ENCODE data around the gene FARP2. TPM values are rescaled to one million over a fixed set of nuclear protein-coding genes. Genes with fewer than 3 reads are reported as not detected.

FARP2 gene
- total RNA-seq, 1 experiment from 2014 or later = 37.2 TPM

DNA sequence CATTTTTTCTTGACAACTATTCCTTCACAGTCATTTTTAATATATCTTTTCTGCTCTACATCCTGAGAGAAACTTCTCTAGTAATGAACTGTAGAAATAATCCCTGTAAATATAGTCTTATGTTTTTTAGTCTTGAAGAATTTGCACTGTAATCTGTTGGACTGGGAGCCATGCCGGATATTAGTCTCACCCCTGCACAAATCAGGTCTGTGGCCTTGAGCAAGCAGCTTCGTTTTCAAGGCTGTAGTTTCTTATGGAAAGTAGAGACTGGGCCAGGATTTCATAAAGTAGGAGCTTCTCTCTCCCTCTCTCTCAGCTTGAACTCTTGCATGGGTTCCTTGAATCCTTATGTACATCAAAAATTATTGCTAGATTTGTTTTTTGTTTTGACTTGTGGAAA lies 8.7 kb downstream of the FARP2 start:
- no peak for DNase-seq
- CTCF ChIA-PET = no interaction called here
- H3K4me1 Mint-ChIP-seq (ENCODE audit: low read depth, unreplicated experiment) = peaks cover 24% of the 10 kb centered on the region
- intact Hi-C loops (cut with micrococcal nuclease; ENCODE audit: unreplicated experiment) = no loop called here
- POLR2A ChIA-PET = no interaction called here
- no peak overlapping the region for H3K4me3 Mint-ChIP-seq (ENCODE audit: unreplicated experiment)
- H3K36me3 Mint-ChIP-seq (ENCODE audit: insufficient read depth, unreplicated experiment) = no peaks in the 10 kb centered on the region
- H3K27ac Mint-ChIP-seq (ENCODE audit: unreplicated experiment) = no peak overlapping the region
- no TSS peak for BruUV-seq (replicated peaks)
- H3K9me3 Mint-ChIP-seq (ENCODE audit: unreplicated experiment) = no peaks in the 10 kb centered on the region
- Histone ChIP-seq H3K36me3 (ENCODE audit: control insufficient read depth, insufficient read depth, low read length) (no peaks in the 10 kb centered on the region), H3K9me3 (no peaks in the 10 kb centered on the region), H3K4me1 (0 out of 2 replicates have a peak, but pooled peaks cover 3% of the 10 kb centered on the region), H3K27me3 (replicated peaks; ENCODE audit: control insufficient read depth, insufficient read depth, low read length) (no peaks in the 10 kb centered on the region), H3K4me3 (ENCODE audit: low read depth, low read length) (no peak overlapping the region)
- no peaks in the 10 kb centered on the region for H3K27me3 Mint-ChIP-seq (ENCODE audit: insufficient read depth, unreplicated experiment)
- TF ChIP-seq, protein P1, sequence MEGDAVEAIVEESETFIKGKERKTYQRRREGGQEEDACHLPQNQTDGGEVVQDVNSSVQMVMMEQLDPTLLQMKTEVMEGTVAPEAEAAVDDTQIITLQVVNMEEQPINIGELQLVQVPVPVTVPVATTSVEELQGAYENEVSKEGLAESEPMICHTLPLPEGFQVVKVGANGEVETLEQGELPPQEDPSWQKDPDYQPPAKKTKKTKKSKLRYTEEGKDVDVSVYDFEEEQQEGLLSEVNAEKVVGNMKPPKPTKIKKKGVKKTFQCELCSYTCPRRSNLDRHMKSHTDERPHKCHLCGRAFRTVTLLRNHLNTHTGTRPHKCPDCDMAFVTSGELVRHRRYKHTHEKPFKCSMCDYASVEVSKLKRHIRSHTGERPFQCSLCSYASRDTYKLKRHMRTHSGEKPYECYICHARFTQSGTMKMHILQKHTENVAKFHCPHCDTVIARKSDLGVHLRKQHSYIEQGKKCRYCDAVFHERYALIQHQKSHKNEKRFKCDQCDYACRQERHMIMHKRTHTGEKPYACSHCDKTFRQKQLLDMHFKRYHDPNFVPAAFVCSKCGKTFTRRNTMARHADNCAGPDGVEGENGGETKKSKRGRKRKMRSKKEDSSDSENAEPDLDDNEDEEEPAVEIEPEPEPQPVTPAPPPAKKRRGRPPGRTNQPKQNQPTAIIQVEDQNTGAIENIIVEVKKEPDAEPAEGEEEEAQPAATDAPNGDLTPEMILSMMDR (IDR thresholded peaks at IDR 0.05; ENCODE audit: insufficient read depth in 1 of 2, low read depth in 1 of 2, low read length in 1 of 2, severe bottlenecking in 1 of 2, unreplicated experiment in 1 of 2) = no peak

DNA sequence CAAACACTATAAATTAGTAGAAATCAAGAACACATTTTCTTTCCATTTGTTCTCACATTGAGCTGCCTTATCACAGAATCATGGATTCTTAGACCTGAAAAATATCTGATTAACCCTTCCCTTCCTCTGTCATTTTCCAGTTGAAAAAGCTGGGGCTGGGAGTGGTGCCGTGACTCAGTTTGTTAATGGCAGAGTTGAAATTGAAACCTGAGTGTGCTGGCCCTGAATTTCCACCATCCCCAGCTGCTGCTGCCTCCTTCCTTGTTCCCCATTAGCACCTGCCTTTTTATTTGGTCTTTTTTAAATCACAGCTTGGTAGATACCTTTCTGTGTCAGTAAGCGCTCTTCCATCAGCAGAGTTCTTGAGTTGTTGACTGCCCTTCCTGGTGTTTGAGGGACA lies 10.6 kb downstream of the FARP2 start:
- Histone ChIP-seq H3K9me3 (no peaks in the 10 kb centered on the region), H3K4me1 (no peaks in the 10 kb centered on the region), H3K36me3 (ENCODE audit: control insufficient read depth, insufficient read depth, low read length) (no peaks in the 10 kb centered on the region), H3K27me3 (replicated peaks; ENCODE audit: control insufficient read depth, insufficient read depth, low read length) (no peaks in the 10 kb centered on the region), H3K4me3 (ENCODE audit: low read depth, low read length) (no peak overlapping the region)
- Mint-ChIP-seq H3K36me3 (ENCODE audit: insufficient read depth, unreplicated experiment) (no peaks in the 10 kb centered on the region), H3K27ac (ENCODE audit: unreplicated experiment) (no peak overlapping the region), H3K9me3 (ENCODE audit: unreplicated experiment) (no peaks in the 10 kb centered on the region), H3K27me3 (ENCODE audit: insufficient read depth, unreplicated experiment) (no peaks in the 10 kb centered on the region), H3K4me1 (ENCODE audit: low read depth, unreplicated experiment) (peaks cover 22% of the 10 kb centered on the region), H3K4me3 (ENCODE audit: unreplicated experiment) (no peak overlapping the region)
- no peak for DNase-seq
- intact Hi-C loops (cut with micrococcal nuclease; ENCODE audit: unreplicated experiment) = no loop called here
- POLR2A ChIA-PET = no interaction called here
- TF ChIP-seq, protein P1 (IDR thresholded peaks at IDR 0.05; ENCODE audit: insufficient read depth in 1 of 2, low read depth in 1 of 2, low read length in 1 of 2, severe bottlenecking in 1 of 2, unreplicated experiment in 1 of 2) = no peak
- no TSS peak for BruUV-seq (replicated peaks)
- CTCF ChIA-PET = no interaction called here

DNA sequence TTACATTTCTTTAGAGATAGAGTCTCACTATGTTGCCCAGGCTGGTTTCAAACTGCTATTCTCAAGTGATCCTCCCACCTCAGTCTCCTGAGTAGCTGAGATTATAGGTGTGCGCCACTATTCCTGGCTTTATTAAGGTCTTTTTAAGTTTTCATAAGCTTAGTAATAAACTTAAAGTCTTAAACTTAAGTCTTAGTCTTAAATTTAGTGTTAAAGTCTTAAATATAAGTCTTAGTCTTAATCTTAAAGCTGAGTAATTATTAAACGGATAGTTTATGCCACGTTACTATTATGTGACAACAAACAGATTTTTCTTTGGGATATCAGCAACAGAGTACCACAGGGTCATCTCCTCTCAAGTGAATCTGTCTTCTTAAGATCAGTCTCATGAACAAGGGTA lies 12.6 kb downstream of the FARP2 start:
- H3K27me3 ChIP-seq (replicated peaks; ENCODE audit: control insufficient read depth, insufficient read depth, low read length) = no peaks in the 10 kb centered on the region
- no peaks in the 10 kb centered on the region for H3K27me3 Mint-ChIP-seq (ENCODE audit: insufficient read depth, unreplicated experiment)
- H3K9me3 ChIP-seq = no peaks in the 10 kb centered on the region
- no peak for DNase-seq
- H3K9me3 Mint-ChIP-seq (ENCODE audit: unreplicated experiment) = no peaks in the 10 kb centered on the region
- no peaks in the 10 kb centered on the region for H3K36me3 ChIP-seq (ENCODE audit: control insufficient read depth, insufficient read depth, low read length)
- ChIA-PET POLR2A (no interaction called here), CTCF (interaction anchor here (2.1 kb wide), 1 partner anchor 23 kb away, joined by 5 read pairs; no protein-coding TSS in a partner anchor)
- H3K36me3 Mint-ChIP-seq (ENCODE audit: insufficient read depth, unreplicated experiment) = no peaks in the 10 kb centered on the region
- H3K4me3 ChIP-seq (ENCODE audit: low read depth, low read length) = no peak overlapping the region
- peaks cover 10% of the 10 kb centered on the region for H3K4me1 ChIP-seq
- no peak overlapping the region for H3K27ac Mint-ChIP-seq (ENCODE audit: unreplicated experiment)
- H3K4me1 Mint-ChIP-seq (ENCODE audit: low read depth, unreplicated experiment) = peaks cover 22% of the 10 kb centered on the region
- intact Hi-C loops (cut with micrococcal nuclease; ENCODE audit: unreplicated experiment) = no loop called here
- no TSS peak for BruUV-seq (replicated peaks)
- TF ChIP-seq, protein P1 (IDR thresholded peaks at IDR 0.05; ENCODE audit: insufficient read depth in 1 of 2, low read depth in 1 of 2, low read length in 1 of 2, severe bottlenecking in 1 of 2, unreplicated experiment in 1 of 2) = no peak
- H3K4me3 Mint-ChIP-seq (ENCODE audit: unreplicated experiment) = no peak overlapping the region

All from Caco-2 (cell line).